Breast epithelium (tissue), 4 donors: ENCODE results near the gene CLSTN1. TPM values are rescaled to one million over a fixed set of nuclear protein-coding genes. Genes with fewer than 3 reads are reported as not detected.

Experiments
- DNase-seq, 2 donors: peaks; one replicate each; pipeline ENCODE4 v3.0.0-alpha.2; 2019; ENCODE audit warnings: low spot score in 2 of 2
- H3K27ac ChIP-seq, 2 donors: fragments of 200-600 bp; sonication (generic) in 1 of 2; one replicate each; pipeline ENCODE4 v1.5.1; 2016 to 2019; ENCODE audit warnings: mild to moderate bottlenecking in 1 of 2
- H3K27me3 ChIP-seq, 2 donors: fragments of 200-600 bp; sonication (generic) in 1 of 2; one replicate each; pipeline versions ENCODE4 v1.5.1 to v1.6.0; 2017 to 2019; ENCODE audit warnings: control low read depth in 1 of 2, mild to moderate bottlenecking in 1 of 2
- H3K36me3 ChIP-seq: fragments of 200-600 bp; one replicate; pipeline ENCODE4 v1.5.1; 2019
- H3K4me1 ChIP-seq, 2 donors: fragments of 200-600 bp; sonication (generic); one replicate each; pipeline ENCODE4 v1.5.1; 2016 to 2019; ENCODE audit warnings: control low read depth in 1 of 2
- H3K4me3 ChIP-seq, 3 donors: fragments of 200-600 bp; sonication (generic); 1 replicate in 2 of 3; 2 replicates in 1 of 3; pipeline ENCODE4 v1.5.1; 2016 to 2019; ENCODE audit warnings: mild to moderate bottlenecking in 3 of 3, moderate library complexity in 2 of 3
- H3K9me3 ChIP-seq, 2 donors: fragments of 200-600 bp; sonication (generic) in 1 of 2; one replicate each; pipeline ENCODE4 v1.5.1; 2016 to 2019; ENCODE audit warnings: control low read depth in 1 of 2
- CTCF ChIP-seq, 3 donors: fragments of 450-650 bp; IDR thresholded peaks; one replicate each; pipeline ENCODE4 v1.5.1; 2016 to 2017; ENCODE audit warnings: antibody characterized with exemption in 3 of 3, mild to moderate bottlenecking in 3 of 3, moderate library complexity in 3 of 3
- POLR2A ChIP-seq: fragments of 450-650 bp; IDR thresholded peaks from one replicate; pipeline ENCODE4 v1.6.1; 2016; ENCODE audit warnings: antibody characterized with exemption, mild to moderate bottlenecking, moderate library complexity
- POLR2AphosphoS5 ChIP-seq, 3 donors: sonication (generic); formaldehyde crosslinking; IDR thresholded peaks; one replicate each; pipeline ENCODE4 v1.6.1; 2017; ENCODE audit warnings: antibody characterized with exemption in 3 of 3
- intact Hi-C: fragments of 100-400 bp; cut with DNase I; formaldehyde crosslinking; loops from one replicate; pipeline ENCODE4 v1.15.1; 2023; ENCODE audit warnings: low total_unique reads
- total RNA-seq, 3 donors: library from RNA; depleted of rRNA; stranded (reverse); fragments of >200 nt; gene quantifications; one replicate each; pipeline ENCODE4 v1.1.0, GENCODE V29; 2016

The CLSTN1 gene
- total RNA-seq, 3 donors from 2014 or later: 25.4 to 47.5 (median 42.3) TPM

DNA sequence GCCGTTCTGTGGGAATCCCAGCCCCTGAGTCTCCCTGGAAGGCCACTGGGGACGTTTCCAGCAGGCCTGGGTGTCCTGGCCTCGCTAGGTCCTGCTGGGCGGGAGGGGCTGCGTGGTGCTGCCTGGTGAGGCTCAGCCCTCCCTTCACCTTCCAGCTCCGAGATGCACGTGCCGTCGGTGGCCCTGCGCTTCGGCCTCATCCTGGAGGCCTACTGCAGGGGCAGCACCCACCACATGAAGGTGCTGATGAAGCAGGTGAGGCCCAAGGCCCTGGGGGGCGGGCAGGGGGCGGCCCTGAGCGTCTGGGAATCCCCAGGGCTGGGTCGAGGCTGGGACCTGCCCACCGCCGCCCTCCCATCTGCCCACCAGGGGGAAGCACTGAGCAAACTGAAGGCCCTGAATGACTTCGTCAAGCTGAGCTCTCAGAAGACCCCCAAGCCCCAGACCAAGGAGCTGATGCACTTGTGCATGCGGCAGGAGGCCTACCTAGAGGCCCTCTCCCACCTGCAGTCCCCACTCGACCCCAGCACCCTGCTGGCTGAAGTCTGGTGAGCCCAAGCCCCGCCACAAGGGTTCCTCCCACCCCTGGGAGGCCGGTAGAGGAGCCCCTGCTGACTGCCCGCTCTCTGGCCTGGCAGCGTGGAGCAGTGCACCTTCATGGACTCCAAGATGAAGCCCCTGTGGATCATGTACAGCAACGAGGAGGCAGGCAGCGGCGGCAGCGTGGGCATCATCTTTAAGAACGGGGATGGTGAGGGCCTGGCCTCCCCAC, 102.0 kb downstream of the CLSTN1 start:
- Histone ChIP-seq H3K27me3 (no peaks in the 10 kb centered on the region), H3K36me3 (no peaks in the 10 kb centered on the region), H3K4me3 (no peak overlapping the region), H3K9me3 (peaks cover 0 to 7% of the 10 kb centered on the region in 2 donors), H3K27ac (peak overlapping the region in 1 of 2 donors; percentile 33), H3K4me1 (no peaks in the 10 kb centered on the region)
- intact Hi-C loops: no loop called here
- DNase-seq: no peak
- TF ChIP-seq POLR2AphosphoS5 (IDR thresholded peaks at IDR 0.05) (no peak), CTCF (IDR thresholded peaks at IDR 0.05) (peak; percentile 34 to 51 (median 42))

DNA sequence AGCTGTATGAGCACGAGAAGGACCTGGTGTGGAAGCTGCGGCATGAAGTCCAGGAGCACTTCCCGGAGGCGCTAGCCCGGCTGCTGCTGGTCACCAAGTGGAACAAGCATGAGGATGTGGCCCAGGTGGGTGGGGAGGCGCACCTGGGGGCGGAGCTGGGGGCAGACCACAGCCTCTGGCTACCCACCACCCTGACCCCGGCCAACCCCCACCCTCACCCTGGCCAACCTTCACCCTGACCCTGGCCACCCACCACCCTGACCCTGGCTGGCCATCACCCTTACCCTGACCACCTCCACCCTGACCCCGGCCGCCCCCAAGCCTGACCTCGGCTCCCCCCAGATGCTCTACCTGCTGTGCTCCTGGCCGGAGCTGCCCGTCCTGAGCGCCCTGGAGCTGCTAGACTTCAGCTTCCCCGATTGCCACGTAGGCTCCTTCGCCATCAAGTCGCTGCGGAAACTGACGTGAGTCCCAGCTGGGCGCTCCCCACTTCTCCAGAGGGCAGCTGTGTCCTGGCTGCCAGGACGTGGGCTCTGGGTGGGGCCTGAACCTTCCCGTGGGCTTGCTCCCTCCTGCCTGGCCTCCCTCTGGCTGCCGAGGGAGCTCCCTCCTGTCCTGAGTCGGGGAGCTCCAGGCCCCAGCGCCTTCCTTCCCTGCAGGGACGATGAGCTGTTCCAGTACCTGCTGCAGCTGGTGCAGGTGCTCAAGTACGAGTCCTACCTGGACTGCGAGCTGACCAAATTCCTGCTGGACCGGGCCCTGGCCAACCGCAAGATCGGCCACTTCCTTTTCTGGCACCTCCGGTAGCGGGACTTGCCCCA, 102.8 kb downstream of the CLSTN1 start:
- no peaks in the 10 kb centered on the region for H3K27me3 ChIP-seq
- H3K9me3 ChIP-seq: peaks cover 0 to 7% of the 10 kb centered on the region in 2 donors
- no peak for DNase-seq
- H3K4me3 ChIP-seq: no peak overlapping the region
- TF ChIP-seq POLR2AphosphoS5 (IDR thresholded peaks at IDR 0.05) (no peak), POLR2A (no peak), CTCF (IDR thresholded peaks at IDR 0.05) (no peak)
- H3K4me1 ChIP-seq: no peaks in the 10 kb centered on the region
- intact Hi-C loops: no loop called here
- H3K36me3 ChIP-seq: no peaks in the 10 kb centered on the region
- peak overlapping the region; percentile 7 to 33 for H3K27ac ChIP-seq

- intact Hi-C loops: no loop called here
- no peaks in the 10 kb centered on the region for H3K36me3 ChIP-seq
- H3K27ac ChIP-seq: no peak overlapping the region
Measured at GRCh38 chr1:9719978-9720722, 103.6 kb downstream of the CLSTN1 start.

GRCh38 chr1:9718006-9718680, 105.6 kb downstream of the CLSTN1 start:
- no peaks in the 10 kb centered on the region for H3K36me3 ChIP-seq
- H3K4me3 ChIP-seq: peak overlapping the region in 1 of 3 donors; percentile 49
- H3K4me1 ChIP-seq: no peaks in the 10 kb centered on the region
- no peaks in the 10 kb centered on the region for H3K27me3 ChIP-seq
- peak overlapping the region; percentile 27 to 71 for H3K27ac ChIP-seq
- no peak for DNase-seq
- peaks cover 0 to 1% of the 10 kb centered on the region in 2 donors for H3K9me3 ChIP-seq
- TF ChIP-seq POLR2AphosphoS5 (IDR thresholded peaks at IDR 0.05) (no peak), POLR2A (no peak), CTCF (IDR thresholded peaks at IDR 0.05) (no peak)
- intact Hi-C loops: no loop called here

More at GRCh38 chr1:9719978-9720722, 103.6 kb downstream of the CLSTN1 start:
- Histone ChIP-seq H3K4me3 (no peak overlapping the region), H3K4me1 (no peaks in the 10 kb centered on the region), H3K27me3 (no peaks in the 10 kb centered on the region), H3K9me3 (peaks cover 0 to 7% of the 10 kb centered on the region in 2 donors)
- no peak for DNase-seq
- TF ChIP-seq CTCF (IDR thresholded peaks at IDR 0.05): no peak
- no peak for TF ChIP-seq POLR2AphosphoS5 (IDR thresholded peaks at IDR 0.05)
- no peak for TF ChIP-seq POLR2A
